GM12891 (cell line): ENCODE results near the gene XPC.

Experiments
- POLR2A ChIP-seq: IDR thresholded peaks from 2 replicates; pipeline ENCODE4 v1.6.1; 2011; ENCODE audit warnings: low read depth, low read length, control low read depth
- POLR2AphosphoS5 ChIP-seq: IDR thresholded peaks from 2 replicates; pipeline ENCODE4 v1.6.1; 2011; ENCODE audit warnings: low read depth, low read length, control low read depth
- SPI1 ChIP-seq: IDR thresholded peaks from 2 replicates; pipeline ENCODE4 v1.6.1; 2011; ENCODE audit warnings: low read depth, low read length, control low read depth

- TF ChIP-seq POLR2A (no peak), SPI1 (no peak), POLR2AphosphoS5 (no peak)
Measured at GRCh38 chr3:14158370-14158769, 20.0 kb downstream of the XPC start.
